HG03432 (cell line): ENCODE data around the gene CNTNAP4.

Source experiments
- ATAC-seq: cut with Tn5 transposase; IDR thresholded peaks from one replicate; pipeline ENCODE4 v1.9.1; 2021; ENCODE audit warnings: mild to moderate bottlenecking, moderate library complexity; ENCODE audit not compliant: unreplicated experiment

Gene CNTNAP4

DNA sequence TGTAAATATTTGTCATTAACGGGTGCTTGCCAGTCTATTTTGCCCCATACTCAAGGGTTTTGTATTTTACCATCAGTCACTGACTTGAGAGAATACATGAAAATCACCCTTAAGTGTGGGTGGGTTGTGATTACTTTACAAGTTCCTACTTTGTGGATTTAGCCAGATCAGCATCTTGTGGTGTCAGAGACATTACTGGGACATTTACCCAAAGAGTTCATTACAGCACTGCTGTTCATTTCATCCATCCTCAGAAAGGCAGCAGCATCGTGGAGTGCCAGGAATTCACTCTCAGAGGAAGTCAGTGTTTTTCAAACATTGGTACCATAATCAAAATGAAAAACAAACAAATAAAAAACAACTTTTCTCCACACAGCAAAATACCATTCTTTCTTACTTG, 110.8 kb downstream of the CNTNAP4 start:
- ATAC-seq, result no peak

DNA sequence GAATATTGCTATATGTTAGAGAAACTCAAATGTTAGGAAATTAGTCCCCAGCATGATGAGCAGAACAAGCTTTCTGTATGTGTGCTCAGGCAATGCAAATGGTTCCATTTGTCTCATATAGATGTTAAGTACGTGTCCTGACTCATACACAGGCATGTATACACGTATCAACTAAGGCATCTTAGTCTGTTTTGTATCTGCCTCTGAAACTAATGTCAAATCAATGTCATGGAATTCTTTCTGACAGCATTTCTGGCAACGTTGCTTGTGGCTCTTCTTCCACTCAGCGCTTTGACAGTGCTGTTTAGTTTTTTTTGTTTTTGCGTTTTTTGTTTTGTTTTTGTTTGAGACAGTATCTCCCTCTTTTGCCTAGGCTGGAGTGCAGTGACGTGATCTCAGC, 111.9 kb downstream of the CNTNAP4 start:
- no peak for ATAC-seq

DNA sequence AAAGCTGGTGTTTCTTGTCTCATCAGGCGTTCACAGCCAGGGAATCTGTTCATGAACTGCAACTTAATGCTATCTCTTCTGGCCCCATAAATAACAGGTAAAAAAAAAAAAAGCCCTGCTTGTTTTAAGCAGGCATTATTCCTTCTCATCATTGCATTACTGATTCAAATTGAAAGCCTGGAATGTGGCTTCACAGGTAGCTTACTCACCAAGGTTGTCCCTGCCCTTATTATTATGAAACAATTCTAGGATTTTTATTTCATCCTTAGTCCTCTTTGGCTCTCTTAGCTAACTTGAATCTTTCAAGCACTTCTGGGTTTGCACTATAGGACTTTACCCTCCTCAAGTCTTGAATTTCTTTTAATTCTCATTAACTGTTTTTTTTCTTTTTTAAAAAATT, 113.3 kb downstream of the CNTNAP4 start:
- no peak for ATAC-seq

- no peak for ATAC-seq
Measured at GRCh38 chr16:76396977-76397376, 119.8 kb downstream of the CNTNAP4 start.

DNA sequence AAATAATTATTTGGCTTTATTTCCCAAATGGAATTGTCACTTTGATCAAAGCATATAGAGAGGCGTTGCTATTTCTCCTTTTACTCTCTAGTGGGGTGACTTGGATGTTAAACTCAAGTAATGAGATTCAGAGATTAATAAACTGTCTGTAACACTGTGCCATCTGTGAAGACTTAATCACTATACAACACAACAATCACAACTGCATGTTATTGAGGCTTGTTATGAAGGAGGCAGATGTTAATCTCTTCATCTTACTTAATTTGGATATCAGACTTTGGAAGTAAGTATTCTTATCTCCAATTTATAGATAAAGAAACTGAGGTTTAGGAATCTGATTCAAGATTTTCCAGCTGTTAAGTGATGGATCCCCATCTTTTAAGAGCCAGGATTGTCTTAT, 132.5 kb downstream of the CNTNAP4 start:
- ATAC-seq, result no peak

GRCh38 chr16:76421571-76421970, 144.4 kb downstream of the CNTNAP4 start:
- no peak for ATAC-seq

GRCh38 chr16:76428858-76429257, 151.7 kb downstream of the CNTNAP4 start:
- no peak for ATAC-seq

DNA sequence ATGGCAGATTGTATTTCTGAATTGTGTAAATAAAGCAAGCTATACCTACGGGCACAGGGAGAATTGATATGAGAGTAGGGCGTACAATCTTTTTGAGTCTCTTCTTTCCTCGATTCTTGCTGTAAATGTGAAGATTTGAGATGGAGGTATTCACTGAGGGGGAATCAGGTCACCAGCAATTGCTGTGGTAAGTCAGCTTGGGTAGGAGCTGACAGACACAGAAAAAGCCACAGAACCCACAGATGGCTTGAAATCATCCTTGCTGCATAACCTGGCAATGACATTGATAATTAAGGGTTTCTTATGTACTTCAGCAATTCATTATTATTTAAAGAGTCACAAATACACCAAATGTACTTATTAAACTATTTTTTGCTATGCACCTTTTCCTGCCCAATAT, 164.2 kb downstream of the CNTNAP4 start:
- no peak for ATAC-seq

- no peak for ATAC-seq
Measured at GRCh38 chr16:76441876-76442275, 164.7 kb downstream of the CNTNAP4 start.

- ATAC-seq, result no peak
Measured at GRCh38 chr16:76443973-76444372, 166.8 kb downstream of the CNTNAP4 start.

DNA sequence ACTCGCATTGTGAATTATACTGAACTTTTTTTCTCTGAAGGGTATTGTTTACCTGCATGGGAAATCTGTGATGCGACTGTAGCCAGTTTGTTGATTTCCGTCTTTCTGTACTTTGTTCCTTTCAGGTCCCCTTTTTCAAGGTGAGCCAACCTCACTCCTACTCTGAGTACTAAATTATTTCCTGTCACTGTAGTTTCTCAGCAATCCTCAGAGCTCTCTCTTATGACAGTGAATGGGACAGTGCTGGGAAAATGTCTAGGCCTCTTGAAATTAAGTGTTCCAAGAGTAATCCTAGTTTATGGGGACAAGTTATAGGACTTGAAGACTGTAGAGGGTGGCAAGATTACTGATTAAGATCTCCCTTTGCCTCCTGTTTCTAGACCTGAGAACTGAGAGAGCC, 167.6 kb downstream of the CNTNAP4 start:
- ATAC-seq, result no peak

DNA sequence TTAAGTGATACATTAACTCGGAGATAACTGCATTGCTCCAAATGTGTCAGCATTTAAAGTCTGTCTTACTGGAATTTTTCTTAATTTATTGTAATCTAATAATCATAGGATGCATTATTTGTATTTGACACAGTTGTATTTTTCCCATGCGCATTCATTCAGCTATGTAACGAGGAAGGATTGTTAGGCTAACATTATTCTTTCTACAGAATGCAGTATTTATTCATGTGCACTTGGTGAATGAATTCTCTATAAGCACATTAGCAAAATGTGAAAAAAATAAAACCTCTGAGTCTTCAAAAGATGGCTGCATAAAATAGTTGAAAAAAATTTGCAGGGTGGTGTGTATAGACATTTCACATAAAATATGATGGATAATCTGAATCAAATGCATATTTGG, 168.6 kb downstream of the CNTNAP4 start:
- no peak for ATAC-seq

DNA sequence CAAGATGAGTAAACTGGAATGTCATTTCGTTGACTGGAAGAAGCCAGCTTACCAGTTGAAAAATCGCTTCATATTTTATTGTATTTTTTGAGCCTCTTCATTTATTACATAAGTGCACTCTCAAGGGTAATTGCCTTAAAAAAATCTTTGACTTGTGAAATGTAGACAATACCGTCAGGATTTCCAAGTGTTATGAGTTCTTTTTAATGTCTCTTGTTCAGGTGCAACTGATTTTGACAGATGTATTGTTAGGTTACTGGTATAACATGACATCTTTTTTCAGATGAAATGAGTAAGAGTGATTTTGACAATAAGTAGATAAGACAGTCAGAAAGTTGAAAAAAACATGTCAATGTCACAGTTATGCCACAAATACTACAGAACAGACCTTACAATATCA, 169.1 kb downstream of the CNTNAP4 start:
- no peak for ATAC-seq

- ATAC-seq, result no peak
Measured at GRCh38 chr16:76450890-76451289, 173.7 kb downstream of the CNTNAP4 start.

GRCh38 chr16:76455257-76455656, 178.1 kb downstream of the CNTNAP4 start:
- ATAC-seq, result no peak

GRCh38 chr16:76456016-76456415, 178.8 kb downstream of the CNTNAP4 start:
- ATAC-seq, result no peak

GRCh38 chr16:76459111-76459510, 181.9 kb downstream of the CNTNAP4 start:
- ATAC-seq, result no peak

GRCh38 chr16:76461836-76462235, 184.6 kb downstream of the CNTNAP4 start:
- no peak for ATAC-seq

- ATAC-seq, result no peak
Measured at GRCh38 chr16:76464955-76465620, 187.9 kb downstream of the CNTNAP4 start.

DNA sequence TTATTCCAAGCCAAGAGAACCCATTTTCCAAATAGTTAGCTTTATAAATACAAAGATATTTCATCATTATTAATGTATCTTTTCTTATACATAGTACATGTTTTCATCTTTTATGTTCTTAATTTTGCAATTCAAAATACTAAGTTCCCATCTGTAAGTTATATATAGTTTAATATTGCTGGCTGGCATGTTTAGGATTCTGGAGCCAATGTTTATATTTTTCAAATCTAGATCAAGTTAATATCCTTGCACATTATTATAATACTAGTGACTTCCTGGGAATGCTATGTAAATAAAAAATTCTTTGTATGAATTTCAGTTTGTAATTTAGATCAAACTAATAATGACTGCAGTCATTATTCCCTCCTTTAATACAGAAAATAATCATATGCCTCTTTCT, 189.7 kb downstream of the CNTNAP4 start:
- no peak for ATAC-seq

DNA sequence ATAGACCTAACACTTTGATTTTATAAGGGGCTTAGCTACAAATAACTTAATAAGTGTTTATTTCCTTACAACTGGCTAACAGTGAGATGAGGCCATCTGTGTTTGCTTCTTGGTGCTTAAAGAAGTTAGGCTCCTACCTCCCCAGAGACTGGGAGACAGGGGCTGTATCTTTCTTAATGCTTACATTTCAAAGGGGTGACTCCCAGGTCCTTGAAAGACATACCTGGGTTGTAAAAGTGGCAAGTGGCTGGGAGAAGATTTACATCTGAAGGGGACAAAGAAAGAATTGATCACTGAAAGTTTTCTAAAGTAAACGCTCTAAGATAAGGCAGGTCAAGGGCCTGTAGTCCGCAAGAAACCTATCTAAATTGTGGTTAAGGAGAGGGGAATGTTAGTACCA, 196.8 kb downstream of the CNTNAP4 start:
- no peak for ATAC-seq

DNA sequence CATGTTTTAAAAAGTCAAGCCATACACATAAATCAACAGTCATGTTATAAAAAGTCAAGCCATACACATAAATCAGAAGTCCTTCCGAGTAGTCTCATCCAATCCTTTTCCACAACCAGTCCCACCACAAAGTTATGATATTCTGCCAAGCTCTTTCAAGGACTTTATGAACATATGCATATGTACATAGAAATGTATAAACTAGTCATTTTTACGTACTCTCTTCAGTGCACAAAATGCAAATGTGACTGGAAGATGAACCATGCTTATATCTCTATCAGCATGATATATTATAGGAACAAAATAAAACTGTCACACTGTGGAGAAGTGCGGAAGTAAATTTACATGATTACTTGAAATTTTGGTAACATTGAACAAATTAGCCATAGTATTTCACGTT, 200.9 kb downstream of the CNTNAP4 start:
- no peak for ATAC-seq

GRCh38 chr16:76483307-76483909, 206.2 kb downstream of the CNTNAP4 start:
- no peak for ATAC-seq
